ENCODE data around the gene NFILZ.

- TF ChIP-seq POLR2A (IDR thresholded peaks at IDR 0.05; ENCODE audit: low read length) = no peak
- no peak for TF ChIP-seq GATA1 (IDR thresholded peaks at IDR 0.05; ENCODE audit: low read depth, low read length)
These were observed 13.6 kb downstream of the NFILZ start for GRCh38 chr19:8643860-8644653.
